Measurements from ENCODE around the gene ANKRD30A. TPM values are rescaled to one million over a fixed set of nuclear protein-coding genes. Genes with fewer than 3 reads are reported as not detected.

Gene ANKRD30A
- total RNA-seq, 2 donors from 2014 or later = not detected

DNA sequence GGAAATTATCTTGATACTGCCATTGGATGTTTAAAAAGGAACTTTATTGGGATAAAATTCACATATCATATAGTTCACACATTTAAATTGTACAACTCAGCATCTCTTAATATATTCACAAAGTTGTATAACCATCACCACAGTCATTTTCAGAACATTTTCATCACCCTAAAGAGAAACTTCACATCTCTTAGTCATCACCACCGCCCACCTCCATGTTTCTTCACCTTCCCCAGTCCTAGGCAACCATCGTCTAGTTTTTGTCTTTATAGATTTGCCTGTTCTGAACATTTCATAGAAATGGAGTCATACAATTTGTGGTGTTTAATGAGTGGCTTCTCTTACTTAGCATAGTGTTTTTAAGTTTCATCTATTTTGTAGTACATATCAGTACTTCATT lies 96.6 kb downstream of the ANKRD30A start:
- Histone ChIP-seq H3K4me3 (no peak overlapping the region), H3K9me3 (no peaks in the 10 kb centered on the region), H3K27ac (no peak overlapping the region), H3K36me3 (no peaks in the 10 kb centered on the region), H3K4me1 (no peaks in the 10 kb centered on the region), H3K27me3 (no peaks in the 10 kb centered on the region), H3K9ac (ENCODE audit: low read depth in 2 of 2, low read length in 2 of 2) (no peak overlapping the region)
- TF ChIP-seq, protein P1, sequence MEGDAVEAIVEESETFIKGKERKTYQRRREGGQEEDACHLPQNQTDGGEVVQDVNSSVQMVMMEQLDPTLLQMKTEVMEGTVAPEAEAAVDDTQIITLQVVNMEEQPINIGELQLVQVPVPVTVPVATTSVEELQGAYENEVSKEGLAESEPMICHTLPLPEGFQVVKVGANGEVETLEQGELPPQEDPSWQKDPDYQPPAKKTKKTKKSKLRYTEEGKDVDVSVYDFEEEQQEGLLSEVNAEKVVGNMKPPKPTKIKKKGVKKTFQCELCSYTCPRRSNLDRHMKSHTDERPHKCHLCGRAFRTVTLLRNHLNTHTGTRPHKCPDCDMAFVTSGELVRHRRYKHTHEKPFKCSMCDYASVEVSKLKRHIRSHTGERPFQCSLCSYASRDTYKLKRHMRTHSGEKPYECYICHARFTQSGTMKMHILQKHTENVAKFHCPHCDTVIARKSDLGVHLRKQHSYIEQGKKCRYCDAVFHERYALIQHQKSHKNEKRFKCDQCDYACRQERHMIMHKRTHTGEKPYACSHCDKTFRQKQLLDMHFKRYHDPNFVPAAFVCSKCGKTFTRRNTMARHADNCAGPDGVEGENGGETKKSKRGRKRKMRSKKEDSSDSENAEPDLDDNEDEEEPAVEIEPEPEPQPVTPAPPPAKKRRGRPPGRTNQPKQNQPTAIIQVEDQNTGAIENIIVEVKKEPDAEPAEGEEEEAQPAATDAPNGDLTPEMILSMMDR (IDR thresholded peaks at IDR 0.05) = no peak
- DNase-seq = no peak
- intact Hi-C loops (cut with DNase I) = no loop called here

GRCh38 chr10:37225163-37225562 lies 99.8 kb downstream of the ANKRD30A start:
- H3K36me3 ChIP-seq = no peaks in the 10 kb centered on the region
- H3K27ac ChIP-seq = no peak overlapping the region
- H3K27me3 ChIP-seq = no peaks in the 10 kb centered on the region
- no peak for DNase-seq
- TF ChIP-seq, protein P1 (IDR thresholded peaks at IDR 0.05) = no peak
- intact Hi-C loops (cut with DNase I) = no loop called here
- H3K4me3 ChIP-seq = no peak overlapping the region
- H3K9ac ChIP-seq (ENCODE audit: low read depth in 2 of 2, low read length in 2 of 2) = no peak overlapping the region
- no peaks in the 10 kb centered on the region for H3K9me3 ChIP-seq
- H3K4me1 ChIP-seq = no peaks in the 10 kb centered on the region

DNA sequence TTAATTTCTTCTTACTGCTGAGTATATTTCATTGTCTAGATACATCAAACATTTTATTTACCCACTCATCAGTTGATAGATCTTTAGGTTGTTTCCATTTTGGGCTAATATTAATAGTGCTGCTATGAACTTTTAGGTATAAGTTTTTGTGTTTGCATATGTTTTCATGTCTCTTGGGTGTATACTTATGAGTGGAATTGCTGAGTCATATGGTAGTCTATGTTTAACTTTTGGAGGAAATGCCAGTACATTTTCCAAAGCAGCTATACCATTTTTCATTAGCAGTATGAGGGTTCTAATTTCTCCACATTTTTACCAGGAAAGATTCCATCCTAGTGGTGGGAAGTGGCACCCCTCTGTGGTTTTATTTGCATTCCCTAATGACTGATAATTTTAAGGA lies 101.1 kb downstream of the ANKRD30A start:
- TF ChIP-seq, protein P1 (IDR thresholded peaks at IDR 0.05) = no peak
- intact Hi-C loops (cut with DNase I) = no loop called here
- Histone ChIP-seq H3K36me3 (no peaks in the 10 kb centered on the region), H3K4me3 (no peak overlapping the region), H3K27me3 (no peaks in the 10 kb centered on the region), H3K27ac (no peak overlapping the region), H3K9ac (ENCODE audit: low read depth in 2 of 2, low read length in 2 of 2) (no peak overlapping the region), H3K4me1 (no peaks in the 10 kb centered on the region), H3K9me3 (no peaks in the 10 kb centered on the region)
- no peak for DNase-seq

- Histone ChIP-seq H3K4me1 (no peaks in the 10 kb centered on the region), H3K4me3 (no peak overlapping the region), H3K27me3 (no peaks in the 10 kb centered on the region), H3K27ac (no peak overlapping the region), H3K36me3 (no peaks in the 10 kb centered on the region), H3K9me3 (no peaks in the 10 kb centered on the region), H3K9ac (ENCODE audit: low read depth in 2 of 2, low read length in 2 of 2) (no peak overlapping the region)
- intact Hi-C loops (cut with DNase I) = no loop called here
- DNase-seq = no peak
- TF ChIP-seq, protein P1 (IDR thresholded peaks at IDR 0.05) = no peak
Observed at GRCh38 chr10:37234692-37235091, 109.3 kb downstream of the ANKRD30A start.

GRCh38 chr10:37236093-37236492 lies 110.7 kb downstream of the ANKRD30A start:
- Histone ChIP-seq H3K9ac (ENCODE audit: low read depth in 2 of 2, low read length in 2 of 2) (no peak overlapping the region), H3K27ac (no peak overlapping the region), H3K27me3 (no peaks in the 10 kb centered on the region), H3K36me3 (no peaks in the 10 kb centered on the region), H3K9me3 (no peaks in the 10 kb centered on the region), H3K4me1 (no peaks in the 10 kb centered on the region), H3K4me3 (no peak overlapping the region)
- no peak for DNase-seq
- intact Hi-C loops (cut with DNase I) = no loop called here
- TF ChIP-seq, protein P1 (IDR thresholded peaks at IDR 0.05) = no peak

DNA sequence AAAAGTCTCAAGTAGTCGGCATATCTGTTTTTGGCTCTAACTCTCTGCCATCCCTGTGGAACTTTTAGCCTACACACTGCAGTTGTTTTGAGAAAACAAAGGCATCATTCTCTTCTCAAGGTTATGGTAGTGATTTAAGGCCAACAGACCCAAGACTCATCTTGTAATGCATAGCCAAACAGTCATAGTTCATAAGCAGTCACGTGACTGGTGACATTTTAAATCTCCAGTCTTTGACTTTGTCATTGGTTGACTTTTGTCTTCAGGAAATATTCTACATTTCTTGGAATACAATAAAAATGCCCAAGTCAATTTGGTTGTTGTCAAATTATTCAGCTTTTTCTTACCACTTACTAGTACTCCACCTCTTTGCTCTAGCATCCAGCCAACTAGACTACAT lies 114.8 kb downstream of the ANKRD30A start:
- TF ChIP-seq, protein P1 (IDR thresholded peaks at IDR 0.05) = no peak
- DNase-seq = no peak
- H3K36me3 ChIP-seq = no peaks in the 10 kb centered on the region
- intact Hi-C loops (cut with DNase I) = no loop called here
- no peak overlapping the region for H3K9ac ChIP-seq (ENCODE audit: low read depth in 2 of 2, low read length in 2 of 2)
- no peak overlapping the region for H3K27ac ChIP-seq
- no peaks in the 10 kb centered on the region for H3K9me3 ChIP-seq
- H3K27me3 ChIP-seq = no peaks in the 10 kb centered on the region
- H3K4me1 ChIP-seq = no peaks in the 10 kb centered on the region
- no peak overlapping the region for H3K4me3 ChIP-seq
